Calu3 (cell line): ENCODE measurements around the gene LRRTM4. TPM values are rescaled to one million over a fixed set of nuclear protein-coding genes. Genes with fewer than 3 reads are reported as not detected.

Experiments
- BruUV-seq: library from RNA; stranded (reverse); fragments of 400-500 nt; replicated peaks from 2 replicates; lab custom pipeline; 2021; lab: Mats Ljungman, UMichigan
- CTCF ChIA-PET: fragments of 300-600 bp; sonication (Branson Sonifier 250); formaldehyde crosslinking; loops from one replicate; lab custom pipeline; 2022; ENCODE audit warnings: antibody characterized with exemption; lab: Charles Lee
- DNase-seq: peaks from one replicate; pipeline ENCODE4 v3.0.0; 2022
- H3K27ac Mint-ChIP-seq: one replicate; pipeline ENCODE4 v1.8.0; 2022; ENCODE audit warnings: mixed read lengths; ENCODE audit not compliant: unreplicated experiment
- H3K27me3 Mint-ChIP-seq: one replicate; pipeline ENCODE4 v1.8.0; 2022; ENCODE audit warnings: mixed read lengths; ENCODE audit not compliant: unreplicated experiment
- H3K36me3 Mint-ChIP-seq: one replicate; pipeline ENCODE4 v1.8.0; 2022; ENCODE audit warnings: mild to moderate bottlenecking, moderate library complexity, mixed read lengths; ENCODE audit not compliant: insufficient read depth, unreplicated experiment
- H3K4me1 Mint-ChIP-seq: one replicate; pipeline ENCODE4 v1.8.0; 2022; ENCODE audit warnings: mild to moderate bottlenecking, low read depth, mixed read lengths; ENCODE audit not compliant: unreplicated experiment
- H3K4me3 Mint-ChIP-seq: one replicate; pipeline ENCODE4 v1.8.0; 2022; ENCODE audit warnings: mild to moderate bottlenecking, low read depth, moderate library complexity, mixed read lengths; ENCODE audit not compliant: unreplicated experiment
- H3K9me3 Mint-ChIP-seq: one replicate; pipeline ENCODE4 v1.8.0; 2022; ENCODE audit warnings: low read depth, mixed read lengths; ENCODE audit not compliant: unreplicated experiment
- CTCF ChIP-seq: fragments of 200-600 bp; IDR thresholded peaks from one replicate; pipeline ENCODE4 v1.8.0; 2022; ENCODE audit warnings: antibody characterized with exemption; ENCODE audit not compliant: unreplicated experiment
- intact Hi-C: fragments of 100-400 bp; cut with micrococcal nuclease; formaldehyde crosslinking; loops from one replicate; pipeline ENCODE4 v1.10.0; 2022; ENCODE audit not compliant: unreplicated experiment
- total RNA-seq: library from RNA; stranded (reverse); gene quantifications from 2 replicates; pipeline ENCODE4 v1.2.3, GENCODE V29; 2022

The LRRTM4 gene
- total RNA-seq, 1 experiment from 2014 or later: not detected

GRCh38 chr2:76745605-76746004, 776.6 kb downstream of the LRRTM4 start:
- Mint-ChIP-seq H3K27me3 (no peaks in the 10 kb centered on the region), H3K9me3 (peaks cover 8% of the 10 kb centered on the region), H3K27ac (no peak overlapping the region), H3K4me1 (no peaks in the 10 kb centered on the region), H3K4me3 (no peak overlapping the region), H3K36me3 (no peaks in the 10 kb centered on the region)
- no peak for TF ChIP-seq CTCF
- intact Hi-C loops: no loop called here
- CTCF ChIA-PET: no interaction called here
- no TSS peak for BruUV-seq
- no peak for DNase-seq

GRCh38 chr2:76737607-76738006, 784.6 kb downstream of the LRRTM4 start:
- Mint-ChIP-seq H3K9me3 (peaks cover 11% of the 10 kb centered on the region), H3K27ac (no peak overlapping the region), H3K4me3 (no peak overlapping the region), H3K4me1 (no peaks in the 10 kb centered on the region), H3K27me3 (no peaks in the 10 kb centered on the region), H3K36me3 (no peaks in the 10 kb centered on the region)
- CTCF ChIA-PET: no interaction called here
- no peak for DNase-seq
- intact Hi-C loops: no loop called here
- no TSS peak for BruUV-seq
- no peak for TF ChIP-seq CTCF

GRCh38 chr2:76733736-76734135, 788.4 kb downstream of the LRRTM4 start:
- no peaks in the 10 kb centered on the region for H3K36me3 Mint-ChIP-seq
- intact Hi-C loops: no loop called here
- CTCF ChIA-PET: no interaction called here
- BruUV-seq: no TSS peak
- no peak for TF ChIP-seq CTCF
- no peaks in the 10 kb centered on the region for H3K27me3 Mint-ChIP-seq
- peaks cover 4% of the 10 kb centered on the region for H3K9me3 Mint-ChIP-seq
- no peaks in the 10 kb centered on the region for H3K4me1 Mint-ChIP-seq
- H3K27ac Mint-ChIP-seq: no peak overlapping the region
- no peak overlapping the region for H3K4me3 Mint-ChIP-seq
- DNase-seq: no peak

- no peaks in the 10 kb centered on the region for H3K36me3 Mint-ChIP-seq
- H3K27me3 Mint-ChIP-seq: no peaks in the 10 kb centered on the region
- peaks cover 5% of the 10 kb centered on the region for H3K9me3 Mint-ChIP-seq
- no peak overlapping the region for H3K4me3 Mint-ChIP-seq
- no peak overlapping the region for H3K27ac Mint-ChIP-seq
- no peaks in the 10 kb centered on the region for H3K4me1 Mint-ChIP-seq
- no peak for TF ChIP-seq CTCF
- CTCF ChIA-PET: no interaction called here
- DNase-seq: no peak
- intact Hi-C loops: no loop called here
- BruUV-seq: no TSS peak
Measured at GRCh38 chr2:76731157-76731556, 791.0 kb downstream of the LRRTM4 start.
